ENCODE data around the gene C16orf74. TPM values are rescaled to one million over a fixed set of nuclear protein-coding genes. Genes with fewer than 3 reads are reported as not detected.

Gene C16orf74
- total and polyA plus RNA-seq, 8 donors, result 0.37 to 1.3 (median 0.72) TPM

GRCh38 chr16:85762970-85763369 lies 12.1 kb upstream of the C16orf74 start:
- Histone ChIP-seq H3K27me3 (no peaks in the 10 kb centered on the region), H3K36me3 (no peaks in the 10 kb centered on the region), H3K9me3 (no peaks in the 10 kb centered on the region), H3K27ac (no peak overlapping the region), H3K4me1 (peaks cover 0 to under 1% (median 0%) of the 10 kb centered on the region in 3 donors), H3K4me3 (no peak overlapping the region)
- intact Hi-C loops (cut with DNase I), result no loop called here
- FAIRE-seq (no peak), DNase-seq (no peak), ATAC-seq (no peak)
- 79 to 83% methylated on average over 12 of the region's 12 CpGs for WGBS, 2 donors
- TF ChIP-seq, protein P1, sequence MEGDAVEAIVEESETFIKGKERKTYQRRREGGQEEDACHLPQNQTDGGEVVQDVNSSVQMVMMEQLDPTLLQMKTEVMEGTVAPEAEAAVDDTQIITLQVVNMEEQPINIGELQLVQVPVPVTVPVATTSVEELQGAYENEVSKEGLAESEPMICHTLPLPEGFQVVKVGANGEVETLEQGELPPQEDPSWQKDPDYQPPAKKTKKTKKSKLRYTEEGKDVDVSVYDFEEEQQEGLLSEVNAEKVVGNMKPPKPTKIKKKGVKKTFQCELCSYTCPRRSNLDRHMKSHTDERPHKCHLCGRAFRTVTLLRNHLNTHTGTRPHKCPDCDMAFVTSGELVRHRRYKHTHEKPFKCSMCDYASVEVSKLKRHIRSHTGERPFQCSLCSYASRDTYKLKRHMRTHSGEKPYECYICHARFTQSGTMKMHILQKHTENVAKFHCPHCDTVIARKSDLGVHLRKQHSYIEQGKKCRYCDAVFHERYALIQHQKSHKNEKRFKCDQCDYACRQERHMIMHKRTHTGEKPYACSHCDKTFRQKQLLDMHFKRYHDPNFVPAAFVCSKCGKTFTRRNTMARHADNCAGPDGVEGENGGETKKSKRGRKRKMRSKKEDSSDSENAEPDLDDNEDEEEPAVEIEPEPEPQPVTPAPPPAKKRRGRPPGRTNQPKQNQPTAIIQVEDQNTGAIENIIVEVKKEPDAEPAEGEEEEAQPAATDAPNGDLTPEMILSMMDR (IDR thresholded peaks at IDR 0.05), result no peak

GRCh38 chr16:85761861-85762260 lies 11.0 kb upstream of the C16orf74 start:
- intact Hi-C loops (cut with DNase I), result no loop called here
- H3K27ac ChIP-seq, result no peak overlapping the region

GRCh38 chr16:85759631-85760419 lies 8.9 kb upstream of the C16orf74 start:
- intact Hi-C loops (cut with DNase I), result no loop called here
- Histone ChIP-seq H3K36me3 (no peaks in the 10 kb centered on the region), H3K27me3 (no peaks in the 10 kb centered on the region), H3K9me3 (no peaks in the 10 kb centered on the region), H3K4me1 (peaks cover 0 to 6% (median 5%) of the 10 kb centered on the region in 3 donors), H3K27ac (no peak overlapping the region), H3K4me3 (no peak overlapping the region)
- ATAC-seq (peak; percentile 58 to 82 (median 76)), DNase-seq (peak in 5 of 6 donors; percentile 34 to 82 (median 64)), FAIRE-seq (no peak)
- TF ChIP-seq, protein P1 (IDR thresholded peaks at IDR 0.05), result peak in 1 of 4 donors; percentile 26
- 47 to 50% methylated on average over 20 of the region's 20 CpGs for WGBS, 2 donors

More at GRCh38 chr16:85761861-85762260, 11.0 kb upstream of the C16orf74 start:
- Histone ChIP-seq H3K4me1 (peaks cover 0 to 6% (median 5%) of the 10 kb centered on the region in 3 donors), H3K4me3 (no peak overlapping the region), H3K36me3 (no peaks in the 10 kb centered on the region), H3K27me3 (no peaks in the 10 kb centered on the region), H3K9me3 (no peaks in the 10 kb centered on the region)
- ATAC-seq (no peak), DNase-seq (no peak), FAIRE-seq (no peak)
- 67 to 78% methylated on average over 6 of the region's 6 CpGs for whole genome bisulfite sequencing, 2 donors
- TF ChIP-seq, protein P1 (IDR thresholded peaks at IDR 0.05), result no peak

DNA sequence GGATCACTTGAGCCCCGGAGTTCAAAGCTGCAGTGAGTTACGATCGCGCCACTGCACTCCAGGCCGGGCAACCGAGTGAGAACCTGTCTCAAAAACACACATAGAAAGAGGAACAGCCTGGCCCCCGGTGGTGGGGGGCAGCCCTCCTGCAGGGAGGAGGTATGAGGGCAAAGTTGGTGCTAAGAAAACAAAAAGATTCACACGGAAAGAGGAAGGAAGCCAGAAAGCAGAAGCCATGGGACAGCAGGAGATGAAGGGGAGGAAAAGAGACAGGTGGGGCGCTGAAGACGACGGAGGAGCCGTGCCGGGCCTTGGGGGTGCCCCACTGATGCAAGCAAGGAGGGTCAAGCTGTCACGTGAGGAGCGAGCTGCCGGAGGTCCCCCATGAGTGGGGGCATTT lies 8.2 kb upstream of the C16orf74 start:
- no peak for ATAC-seq
- no peaks in the 10 kb centered on the region for H3K27me3 ChIP-seq
- TF ChIP-seq, protein P1 (IDR thresholded peaks at IDR 0.05), result no peak

DNA sequence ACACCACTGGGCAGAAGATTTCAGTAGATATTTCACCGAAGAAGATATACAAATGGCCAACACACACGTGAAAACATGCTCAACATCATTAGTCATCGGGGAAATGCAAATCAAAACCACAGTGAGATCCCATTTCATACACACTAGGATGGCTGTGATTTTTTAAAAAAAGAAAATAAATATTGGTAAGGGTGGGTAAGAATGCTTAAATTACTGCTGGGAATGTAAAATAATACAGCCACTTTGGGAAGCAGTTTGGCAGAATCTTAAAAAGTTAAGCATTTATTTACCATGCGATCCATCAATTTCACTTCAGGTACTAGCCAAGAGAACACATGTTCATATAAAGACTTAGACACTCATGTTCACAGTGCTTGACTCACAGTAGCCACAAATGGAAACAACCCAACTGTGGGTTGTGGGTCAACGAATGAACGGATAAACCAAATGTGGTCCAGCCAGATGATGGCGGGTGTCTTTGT lies 6.5 kb upstream of the C16orf74 start:
- no peak overlapping the region for H3K4me3 ChIP-seq
- H3K4me1 ChIP-seq, result peaks cover 14 to 23% (median 21%) of the 10 kb centered on the region in 3 donors
- H3K27ac ChIP-seq, result no peak overlapping the region
- no peak for ATAC-seq
- no peaks in the 10 kb centered on the region for H3K36me3 ChIP-seq
- TF ChIP-seq, protein P1 (IDR thresholded peaks at IDR 0.05), result no peak
- H3K9me3 ChIP-seq, result no peaks in the 10 kb centered on the region
- DNase-seq, result no peak
- no peaks in the 10 kb centered on the region for H3K27me3 ChIP-seq
- 26 to 27% methylated on average over 7 of the region's 7 CpGs for WGBS, 2 donors
- intact Hi-C loops (cut with DNase I), result no loop called here
- no peak for FAIRE-seq

More for the DNA sequence above, 8.2 kb upstream of the C16orf74 start:
- Histone ChIP-seq H3K4me3 (no peak overlapping the region), H3K36me3 (no peaks in the 10 kb centered on the region), H3K9me3 (no peaks in the 10 kb centered on the region), H3K4me1 (peaks cover under 1 to 9% (median 8%) of the 10 kb centered on the region in 3 donors), H3K27ac (no peak overlapping the region)
- intact Hi-C loops (cut with DNase I), result no loop called here
- FAIRE-seq (no peak), DNase-seq (no peak)
- WGBS, 2 donors, result 82% methylated on average over 16 of the region's 16 CpGs

Data from pancreas (tissue), 10 donors.